Inferior parietal cortex (tissue), 1 donor: ENCODE data around the gene MME.

Source experiments
- DNase-seq: peaks from one replicate; pipeline ENCODE4 v3.0.0-alpha.2; 2016; ENCODE audit errors: extremely low spot score

MME gene

DNA sequence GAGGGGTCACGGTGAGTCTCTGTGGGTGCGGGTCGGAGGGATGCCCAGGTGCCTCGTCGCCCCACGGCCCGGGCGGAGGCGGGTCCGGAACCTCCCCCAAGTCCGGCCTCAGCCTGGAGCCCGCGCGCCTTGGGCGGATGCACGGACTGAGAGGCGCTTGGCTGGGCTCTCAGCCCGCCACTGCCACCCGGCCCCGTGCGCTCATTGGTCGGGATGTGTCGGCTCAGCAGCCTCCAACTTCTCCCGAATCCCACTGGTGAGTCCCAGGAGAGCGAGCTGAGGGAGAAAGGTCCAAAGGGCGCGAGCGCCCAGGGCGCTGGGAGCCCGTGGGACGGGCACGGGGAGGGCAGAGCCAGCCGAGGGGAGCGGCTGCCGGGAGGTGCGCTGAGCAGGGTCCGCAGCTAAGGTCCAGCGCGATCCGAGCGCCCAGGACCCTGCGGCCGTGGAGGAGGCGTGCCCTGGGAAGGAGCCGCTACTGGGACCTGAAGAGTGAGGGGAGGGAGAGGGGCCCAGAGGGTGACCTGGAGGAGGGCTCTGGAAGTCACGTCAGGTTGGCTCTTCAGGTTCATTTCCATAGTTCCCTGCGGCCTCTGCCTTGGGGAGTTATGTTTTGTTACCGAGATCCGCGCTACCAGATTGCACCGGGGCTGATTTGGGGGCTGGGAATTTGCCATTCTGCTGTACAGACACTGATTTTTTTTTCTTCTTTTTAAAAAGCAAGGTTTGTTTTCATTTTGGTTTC, at the start of gene MME:
MME (plus strand) TSS at position 574 of the 742 bp plus-strand sequence. CDS start 3,849 bp downstream, outside the sequence.
- no peak for DNase-seq

DNA sequence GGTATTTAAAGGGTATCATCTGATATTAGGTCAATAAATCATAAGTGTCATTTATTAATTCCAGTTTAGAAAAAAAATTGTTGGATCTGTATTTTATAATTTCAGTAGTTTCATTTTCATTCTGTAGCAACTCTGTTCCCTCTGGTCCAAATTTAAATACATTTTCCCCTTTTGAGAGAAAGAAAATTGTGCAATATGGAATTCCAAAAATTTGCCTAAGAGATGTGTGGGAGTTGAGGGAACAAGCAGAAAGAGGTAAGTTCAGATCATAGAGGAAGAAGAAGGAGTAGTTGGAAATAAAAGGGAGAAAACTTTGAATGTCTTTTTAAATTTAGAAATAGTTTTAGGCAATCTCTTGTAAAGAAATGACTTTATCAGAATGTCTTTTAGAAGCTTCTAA, 48.9 kb upstream of the MME start:
- DNase-seq, result no peak

DNA sequence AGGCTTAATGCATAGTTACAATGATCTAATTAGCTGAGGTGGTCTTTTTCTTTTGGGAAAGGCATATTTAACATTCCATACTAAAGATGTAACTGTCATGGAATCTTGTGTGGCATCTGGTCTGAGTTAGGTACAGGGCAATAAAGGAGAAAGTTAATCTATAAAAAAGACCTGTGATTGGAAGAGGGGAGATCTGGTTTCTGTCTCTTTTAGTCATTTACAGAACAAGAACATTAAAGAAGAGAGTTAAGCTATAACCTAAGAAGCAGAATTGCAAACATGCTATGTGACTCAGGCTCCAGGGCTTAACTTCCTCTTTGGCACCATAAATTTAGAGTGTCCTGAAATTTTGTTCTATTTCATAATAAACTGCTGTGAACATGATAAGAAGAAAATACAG, 47.2 kb upstream of the MME start:
- no peak for DNase-seq

DNA sequence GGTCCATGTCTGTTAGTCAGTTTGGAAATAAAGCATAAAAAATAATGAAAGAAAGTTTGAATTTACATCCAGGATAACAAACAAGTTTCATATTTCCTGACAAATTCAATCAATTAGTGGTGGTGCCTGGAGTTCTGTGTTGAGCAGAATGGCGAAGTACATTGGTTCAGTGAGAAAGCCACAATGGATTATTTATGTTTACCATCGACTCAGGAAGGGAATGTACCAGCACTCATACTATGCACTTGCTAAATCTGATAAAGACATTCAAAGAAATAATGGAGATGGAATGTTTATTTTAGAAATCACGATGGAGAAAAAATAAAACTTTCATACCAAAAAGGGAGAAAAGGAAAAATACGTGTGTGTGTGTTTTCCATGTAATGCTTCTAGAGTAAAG, 45.3 kb upstream of the MME start:
- no peak for DNase-seq

DNA sequence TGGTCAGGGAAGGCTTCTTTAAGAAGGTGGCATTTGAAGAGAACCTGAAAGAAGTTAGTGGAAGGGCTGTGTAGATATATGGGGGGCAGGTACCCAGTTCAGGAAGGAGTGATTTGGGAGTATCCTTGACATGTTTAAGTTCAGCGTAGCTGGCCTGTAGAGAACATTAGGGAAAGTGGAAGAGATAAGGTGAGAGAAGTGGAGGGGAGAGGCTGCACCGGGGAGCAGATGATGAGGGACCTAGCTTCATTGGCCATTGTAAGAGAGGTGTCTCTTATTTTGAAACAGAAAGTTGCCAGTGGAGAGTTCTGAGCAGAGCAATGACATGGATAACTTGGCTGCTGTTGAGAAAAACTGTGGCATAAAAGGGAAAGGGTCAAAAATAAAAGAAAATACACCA, 44.6 kb upstream of the MME start:
- DNase-seq, result no peak

DNA sequence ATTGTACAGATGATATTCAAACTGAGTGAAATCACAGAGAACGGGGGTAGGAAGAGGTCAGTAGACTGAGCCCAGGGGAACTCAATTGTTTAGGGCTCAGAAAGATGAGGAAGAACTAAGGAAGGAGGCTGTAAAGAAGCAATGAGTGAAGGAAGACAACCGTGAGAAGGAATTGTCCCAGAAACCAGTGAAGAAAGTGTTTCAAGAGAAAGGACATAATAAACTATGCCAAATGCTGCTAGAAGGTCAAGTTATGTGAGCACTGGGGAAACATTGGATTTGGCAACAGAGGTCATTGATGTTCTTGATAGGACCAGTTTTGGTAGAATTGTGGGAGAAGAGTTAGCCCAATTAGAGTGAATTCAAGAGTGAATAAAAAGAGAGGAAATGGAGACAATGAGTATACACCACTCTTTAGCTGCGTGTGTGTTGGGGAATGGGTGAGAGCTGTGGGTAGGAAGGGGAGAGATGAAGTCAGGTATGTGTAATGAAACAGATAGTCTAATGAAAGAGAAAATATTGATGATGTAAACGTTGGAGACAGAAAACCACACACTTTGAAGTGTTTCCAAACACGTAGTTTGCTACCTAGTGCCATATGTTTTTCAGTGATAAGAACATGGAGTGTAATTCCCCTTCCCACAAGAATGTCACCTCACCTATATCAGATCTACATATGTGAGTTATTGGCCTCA, 42.5 kb upstream of the MME start:
- no peak for DNase-seq

DNA sequence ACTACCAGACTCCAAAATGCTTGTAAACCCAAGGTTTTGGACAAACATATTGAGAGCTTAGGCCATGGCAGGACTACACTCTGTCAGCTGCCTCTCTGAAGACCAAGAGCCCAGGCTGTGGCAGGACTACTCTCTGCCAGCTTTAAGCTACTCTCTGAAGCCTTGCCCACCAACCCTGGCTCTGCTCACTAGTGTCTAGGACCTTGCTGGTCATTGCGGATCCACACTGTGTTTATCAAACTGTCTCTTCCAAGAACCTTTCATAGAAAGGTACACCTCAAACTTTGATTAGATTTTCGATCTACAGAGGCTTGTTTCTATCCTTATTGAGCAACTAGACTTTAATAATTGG, 41.9 kb upstream of the MME start:
- DNase-seq, result no peak

DNA sequence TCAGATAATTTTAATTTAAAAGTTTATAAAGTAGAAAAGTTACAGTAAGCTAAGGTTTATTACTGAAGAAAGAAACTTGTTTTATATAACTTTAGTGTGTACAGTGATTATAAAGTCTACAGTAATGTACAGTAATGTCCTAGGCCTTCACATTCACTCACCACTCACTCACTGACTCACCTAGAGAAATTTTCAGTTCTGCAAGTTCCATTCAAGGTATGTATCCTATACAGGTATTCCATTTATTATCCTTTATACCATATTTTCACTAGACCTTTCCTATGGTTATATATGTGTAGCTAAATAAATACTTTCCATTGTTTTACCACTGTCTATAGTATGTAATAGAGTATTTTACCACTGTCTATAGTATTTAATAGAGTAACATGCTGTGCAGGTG, 33.2 kb upstream of the MME start:
- no peak for DNase-seq

DNA sequence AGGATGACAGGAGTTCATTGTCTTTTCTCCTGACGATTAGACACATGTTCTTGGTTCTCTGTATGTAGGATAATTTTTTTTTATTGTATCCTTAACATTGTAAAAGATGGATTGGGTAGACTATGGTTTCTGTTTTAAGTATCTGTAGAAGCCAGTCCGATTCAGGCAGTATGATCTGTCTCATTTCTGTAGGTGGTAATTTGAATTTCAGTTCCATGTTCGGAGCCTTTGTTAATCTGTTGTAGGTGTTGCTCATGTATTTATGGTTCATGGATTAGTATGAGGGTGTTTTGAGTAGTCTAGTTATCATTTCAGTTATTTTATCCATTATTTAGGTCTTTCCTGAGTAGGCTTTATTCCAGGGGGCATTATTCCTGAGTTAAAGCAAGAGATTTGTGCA, 32.4 kb upstream of the MME start:
- no peak for DNase-seq

DNA sequence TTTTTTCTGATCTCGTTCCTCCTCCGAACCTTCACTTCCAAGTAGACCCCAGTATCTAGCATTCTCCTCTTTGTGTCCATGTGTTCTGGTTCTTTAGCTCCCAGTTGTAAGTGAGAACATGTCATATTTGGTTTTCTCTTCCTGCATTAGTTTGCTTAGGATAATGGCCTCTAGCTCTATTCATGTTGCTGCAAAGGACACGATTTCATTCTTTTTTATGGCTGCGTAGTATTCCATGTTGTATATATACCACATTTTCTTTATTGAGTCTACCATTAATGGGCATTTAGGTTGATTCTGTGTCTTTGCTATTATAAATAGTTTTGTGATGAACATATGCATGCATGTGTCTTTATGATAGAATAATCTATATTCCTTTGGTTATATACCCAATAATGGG, 30.2 kb upstream of the MME start:
- no peak for DNase-seq

DNA sequence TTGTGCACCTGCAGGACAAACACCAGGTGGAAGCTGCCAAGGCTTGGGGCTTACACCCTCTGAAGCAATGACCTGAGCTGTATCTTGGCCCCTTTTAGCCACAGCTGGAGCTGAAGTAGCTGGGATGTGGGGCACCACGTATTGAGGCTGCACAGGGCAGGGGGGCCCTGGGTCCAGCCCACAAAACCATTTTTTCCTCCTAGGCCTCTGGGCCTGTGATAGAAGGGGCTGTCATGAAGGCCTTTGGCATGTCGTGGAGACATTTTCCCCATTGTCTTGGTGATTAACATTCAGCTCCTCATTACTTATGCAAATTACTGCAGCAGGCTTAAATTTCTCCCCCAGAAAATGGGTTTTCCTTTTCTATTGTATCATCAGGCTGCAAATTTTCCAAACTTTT, 27.6 kb upstream of the MME start:
- DNase-seq, result no peak

DNA sequence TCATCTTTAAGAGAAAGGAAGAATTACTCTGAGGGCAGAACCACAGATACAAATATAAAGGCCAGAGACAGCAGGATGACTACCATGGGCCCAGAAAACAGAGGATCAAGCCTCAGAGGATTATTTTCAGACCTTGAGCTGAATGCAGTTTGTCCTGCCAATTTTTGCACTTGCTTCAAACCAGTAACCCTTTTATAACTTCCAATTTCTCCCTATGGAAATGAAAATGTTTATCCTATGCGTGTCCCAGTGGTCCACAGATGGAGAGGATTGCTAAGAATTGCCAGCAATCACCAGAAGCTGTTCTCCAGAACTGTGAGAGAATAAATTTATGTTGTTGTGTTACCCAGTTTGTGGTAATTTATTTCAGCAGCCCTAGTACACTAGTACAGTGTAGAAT, 26.4 kb upstream of the MME start:
- no peak for DNase-seq

DNA sequence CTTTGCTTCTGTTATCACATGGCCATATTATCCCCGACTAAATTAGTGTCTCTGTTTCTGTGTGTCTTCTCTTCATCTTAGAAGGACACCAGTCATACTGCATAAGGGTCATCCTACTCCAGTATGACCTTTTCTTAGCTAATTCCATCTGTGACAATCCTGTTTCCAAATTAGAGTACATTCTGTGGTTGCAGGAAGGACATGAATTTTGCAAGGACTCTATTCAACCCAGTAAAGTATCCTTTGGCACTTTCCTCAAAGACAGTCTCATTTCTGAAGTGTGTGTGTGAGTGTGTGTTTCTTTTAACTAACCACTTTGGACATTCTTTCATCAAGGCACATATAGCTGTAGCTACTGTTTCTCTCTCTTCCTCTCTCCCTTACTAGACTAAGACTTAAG, 15.2 kb upstream of the MME start:
- DNase-seq, result no peak

DNA sequence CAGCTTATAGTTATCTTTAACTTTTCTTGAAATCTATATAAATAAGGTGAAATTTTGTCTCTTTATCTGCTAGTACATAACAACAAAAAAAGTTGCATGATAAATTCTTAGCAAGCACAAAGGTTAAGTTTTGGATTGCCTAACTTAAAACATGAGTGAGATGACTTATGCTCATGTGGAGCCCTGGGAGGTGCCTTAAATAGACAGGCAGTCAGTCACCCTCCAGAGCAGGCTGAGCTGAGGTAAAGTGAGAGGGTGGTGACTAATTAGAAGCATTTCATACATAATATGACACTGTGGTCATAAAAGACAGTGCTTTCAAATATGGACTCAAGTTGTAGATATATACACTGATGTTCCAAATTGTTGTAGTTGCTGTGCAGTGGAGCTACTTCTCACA, 14.6 kb upstream of the MME start:
- DNase-seq, result no peak

DNA sequence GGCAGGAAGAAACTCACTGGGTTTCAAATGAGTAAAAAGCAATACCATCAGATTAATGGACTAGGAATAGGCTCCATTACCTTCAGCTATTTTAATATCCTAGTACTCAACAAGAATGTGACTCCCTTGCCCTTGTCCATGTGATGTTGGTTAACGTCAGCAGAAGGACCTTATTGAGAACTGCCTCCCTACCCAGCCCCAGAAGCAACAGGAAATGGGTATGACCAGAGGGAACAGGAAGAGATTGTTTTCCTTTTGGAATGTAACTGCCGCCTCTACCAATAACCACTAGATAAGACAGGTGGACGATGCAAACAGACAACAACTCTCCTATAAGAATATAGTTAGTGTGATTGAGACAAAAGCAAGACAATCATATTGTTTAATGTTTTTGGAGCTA, 10.4 kb upstream of the MME start:
- DNase-seq, result no peak

DNA sequence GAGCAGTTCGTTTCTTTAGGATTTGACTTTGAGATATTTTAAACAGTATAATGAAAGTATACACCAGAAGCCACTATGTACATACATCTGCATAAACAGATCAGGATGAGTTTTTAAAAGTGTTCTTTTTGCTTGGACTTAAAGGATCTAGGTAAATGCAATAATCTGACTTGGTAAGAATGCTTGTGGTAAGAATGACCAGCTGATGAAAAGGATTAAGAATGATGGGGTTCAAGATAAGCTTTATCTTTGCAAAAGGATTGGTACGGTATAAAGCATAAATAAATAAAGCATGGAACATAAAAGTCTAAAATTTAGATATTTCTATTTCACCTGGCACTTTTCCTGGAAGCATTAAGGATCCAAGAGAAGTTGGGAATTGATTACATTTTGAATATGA, 9.8 kb upstream of the MME start:
- DNase-seq, result no peak

DNA sequence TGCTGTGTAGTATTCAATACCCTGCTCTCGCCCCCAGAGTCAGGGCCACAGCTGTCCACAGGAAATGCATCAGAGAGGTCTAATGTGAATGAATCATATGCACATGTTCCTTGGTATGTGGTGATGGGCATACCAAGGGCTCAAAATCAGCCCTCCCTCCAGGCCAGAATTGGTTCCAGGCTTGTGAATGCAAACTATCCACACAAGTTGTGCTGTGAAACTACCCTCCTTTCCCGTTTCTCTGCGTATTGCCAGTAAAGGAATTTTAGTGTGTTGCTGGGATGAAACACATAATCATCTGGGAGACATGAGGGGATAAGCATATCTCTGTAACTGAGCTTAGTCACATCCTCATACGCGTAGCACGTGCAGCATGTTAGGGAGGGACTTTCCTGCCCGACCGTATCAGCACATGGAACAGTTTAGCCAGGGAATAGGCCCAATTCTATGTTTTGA, 9.2 kb upstream of the MME start:
- no peak for DNase-seq

DNA sequence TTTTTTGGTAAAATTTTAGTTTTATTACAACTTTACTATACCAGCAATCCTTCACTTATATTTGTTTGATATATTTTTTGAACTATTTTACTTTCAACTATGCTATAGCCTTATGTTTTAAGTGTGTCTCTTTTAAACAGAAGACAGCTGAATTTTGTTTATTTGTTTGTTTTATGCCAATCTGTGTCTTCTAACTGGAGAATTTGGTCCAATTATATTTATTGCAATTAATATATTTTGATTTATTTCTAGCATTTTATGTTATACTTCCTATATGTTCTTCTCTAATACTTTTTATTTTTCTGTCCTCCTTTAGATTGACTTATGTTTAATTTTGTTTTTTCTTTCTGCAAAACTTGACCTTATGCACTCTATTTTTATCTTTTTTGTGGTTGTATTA, 4.9 kb upstream of the MME start:
- DNase-seq, result no peak

DNA sequence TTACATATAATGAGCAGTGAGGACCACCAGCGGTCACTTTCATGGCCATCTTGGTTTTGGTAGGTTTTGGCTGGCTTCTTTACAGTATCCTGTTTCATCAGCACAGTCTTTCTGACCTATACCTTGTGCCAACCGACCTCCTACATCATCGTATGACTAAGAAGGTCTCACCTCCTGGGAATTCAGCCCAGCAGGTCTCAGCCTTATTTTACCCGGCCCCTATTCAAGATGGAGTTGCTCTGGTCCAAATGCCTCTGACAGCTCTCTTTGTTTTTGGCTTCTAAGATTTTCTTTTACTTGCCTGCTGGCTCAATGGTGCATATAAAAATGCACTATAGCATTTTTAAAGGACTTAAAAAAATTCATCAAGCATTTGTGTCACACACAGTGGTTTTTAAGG, 3.2 kb upstream of the MME start:
- no peak for DNase-seq

DNA sequence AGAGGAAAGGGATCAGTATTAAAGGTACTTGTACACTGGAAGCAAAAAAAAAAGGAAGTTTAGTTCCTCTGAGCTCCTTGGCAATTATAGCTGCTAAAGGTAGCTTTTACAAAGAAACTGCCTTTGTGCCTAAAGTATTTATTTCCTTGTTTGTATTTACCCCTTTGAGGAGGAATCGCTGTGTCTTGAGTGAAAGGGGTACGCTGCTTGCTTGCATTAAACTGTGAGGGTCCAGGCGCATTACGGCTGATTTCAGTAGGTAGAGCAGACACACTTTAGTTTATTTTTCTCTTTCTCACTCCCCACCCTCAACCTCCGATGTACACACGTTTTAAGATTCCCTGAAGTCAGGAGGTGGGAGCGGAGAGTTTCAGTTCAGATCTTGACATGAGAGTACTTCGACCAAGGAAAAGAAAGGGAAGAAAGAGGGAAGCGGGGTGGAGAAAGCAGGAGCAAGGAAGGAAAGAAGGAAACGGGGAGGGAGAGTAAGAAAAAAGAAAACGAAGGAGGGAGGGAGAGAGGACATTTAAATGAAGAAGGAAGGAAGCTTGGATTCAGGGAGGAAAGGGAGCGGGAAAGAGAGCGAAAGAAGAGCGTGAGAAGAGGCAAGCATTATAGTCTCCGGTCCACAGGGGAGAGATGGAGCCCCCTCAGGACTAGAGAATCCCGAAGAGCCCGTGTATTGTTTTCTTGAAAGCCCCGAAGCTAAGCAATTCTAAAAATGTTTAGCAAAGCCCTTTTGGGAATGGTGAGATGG, 1.2 kb upstream of the MME start:
- no peak for DNase-seq

DNA sequence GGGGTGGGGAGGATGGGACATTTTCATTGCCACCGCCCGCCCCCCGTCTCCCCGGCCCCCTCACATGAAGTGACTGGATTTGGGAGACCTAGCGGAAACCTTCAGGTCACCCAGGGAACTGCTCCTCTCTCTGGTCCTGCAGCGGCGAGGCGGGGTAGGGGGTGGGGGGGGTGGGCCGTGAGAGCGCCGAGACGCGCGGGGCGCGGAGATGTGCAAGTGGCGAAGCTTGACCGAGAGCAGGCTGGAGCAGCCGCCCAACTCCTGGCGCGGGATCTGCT, 712 bp upstream of the MME start:
- no peak for DNase-seq

DNA sequence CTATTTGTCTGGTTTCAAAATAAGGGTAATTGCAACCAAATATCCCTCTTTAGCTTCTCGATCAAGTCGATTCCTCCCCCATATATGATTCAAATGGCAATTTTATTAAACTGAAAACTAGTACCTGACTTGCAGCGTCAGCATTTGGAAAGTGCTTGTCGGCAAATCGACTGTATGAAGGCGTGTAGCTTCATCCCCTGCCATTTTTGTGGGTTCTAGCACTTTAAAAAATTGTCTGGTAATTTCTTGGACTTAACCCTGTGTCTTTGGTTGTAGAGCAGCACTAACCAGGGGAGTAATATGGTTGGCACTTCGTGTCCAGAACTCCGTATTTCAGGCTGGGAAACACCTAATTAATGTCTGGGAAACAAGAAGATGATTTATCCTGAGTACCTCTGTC, 573 bp downstream of the MME start:
- no peak for DNase-seq

DNA sequence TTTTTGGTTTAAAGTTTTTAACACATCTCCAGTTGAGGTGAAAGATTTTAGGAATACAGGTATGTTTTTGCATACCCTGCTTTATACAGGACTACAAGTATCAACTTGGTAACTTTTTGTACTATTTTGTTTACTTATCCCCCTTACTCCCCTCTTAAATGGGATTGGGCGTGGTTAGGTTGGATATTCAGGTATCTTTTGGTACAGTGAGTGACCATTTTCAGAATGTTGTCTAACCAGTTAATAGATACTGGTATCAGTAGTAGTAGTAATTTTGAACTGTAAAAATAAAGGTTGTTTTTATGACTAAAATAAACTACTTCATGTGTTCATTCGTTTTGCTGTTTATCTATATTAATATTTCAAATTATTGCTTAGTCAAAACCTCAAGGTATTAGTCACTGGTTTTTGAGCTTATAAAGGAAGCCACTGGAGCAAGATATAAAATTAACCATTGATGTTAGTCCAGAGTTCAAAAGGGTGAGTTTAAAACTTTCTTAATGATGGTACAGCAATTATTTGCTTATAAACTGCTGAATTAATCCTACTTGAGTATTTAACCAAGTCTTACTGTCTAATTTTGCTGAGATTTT, 3.3 kb downstream of the MME start:
- DNase-seq, result no peak
